K562 (cell line): Measurements from ENCODE around the gene ERF. TPM values are rescaled to one million over a fixed set of nuclear protein-coding genes. Genes with fewer than 3 reads are reported as not detected.
A peak's percentile ranks its signal among the peaks of the same experiment; 100 is the strongest.

ENCODE experiments used
- CHD4 ChIP-seq: fragments of 200-600 bp; sonication (generic); IDR thresholded peaks from 3 replicates; pipeline ENCODE4 v1.6.1; 2012; ENCODE audit warnings: low read depth, mild to moderate bottlenecking, mixed read lengths, low read length, inconsistent platforms; ENCODE audit not compliant: insufficient read depth, insufficient replicate concordance, poor library complexity, severe bottlenecking
- E2F1 ChIP-seq: sonication (generic); formaldehyde crosslinking; IDR thresholded peaks from 2 replicates; pipeline ENCODE4 v1.8.1; 2023; ENCODE audit warnings: mild to moderate bottlenecking, missing genetic modification reagents, moderate library complexity
- FOXJ2 ChIP-seq: fragments of 200-800 bp; sonication (Bioruptor generic); IDR thresholded peaks from 2 replicates; pipeline ENCODE4 v1.6.1; 2016; ENCODE audit warnings: missing genetic modification characterization, missing compliant biosample characterization
- FOXK2 ChIP-seq, 2 experiments: fragments of 450-650 bp; IDR thresholded peaks in 1 of 2; conservative IDR thresholded peaks in 1 of 2; 2 replicates each; pipeline ENCODE4 v1.6.1; 2016; ENCODE audit warnings: low read depth in 2 of 2, mild to moderate bottlenecking in 1 of 2
- GABPB1 ChIP-seq: sonication (generic); formaldehyde crosslinking; IDR thresholded peaks from 2 replicates; pipeline ENCODE4 v1.8.0; 2022; ENCODE audit warnings: mild to moderate bottlenecking, missing genetic modification reagents
- GATAD2B ChIP-seq: fragments of 450-650 bp; IDR thresholded peaks from 2 replicates; pipeline ENCODE4 v1.6.1; 2017; ENCODE audit warnings: mild to moderate bottlenecking, borderline replicate concordance
- REST ChIP-seq, 2 experiments: fragments of 450-650 bp; formaldehyde crosslinking in 1 of 2; IDR thresholded peaks; 2 replicates each; pipeline versions ENCODE4 v1.4.0 to v1.6.1; 2014 to 2020; ENCODE audit warnings: mild to moderate bottlenecking in 2 of 2, borderline replicate concordance in 1 of 2, low read depth in 1 of 2
- SIN3B ChIP-seq: fragments of 450-650 bp; IDR thresholded peaks from 2 replicates; pipeline ENCODE4 v1.6.1; 2017; ENCODE audit warnings: low read depth, mild to moderate bottlenecking, moderate library complexity
- WHSC1 ChIP-seq: IDR thresholded peaks from one replicate; pipeline ENCODE4 v1.6.1; 2012; ENCODE audit warnings: low read length, control low read depth, inconsistent platforms
- ZBTB12 ChIP-seq: fragments of 250-450 bp; sonication (Bioruptor Pico); IDR thresholded peaks from 2 replicates; pipeline ENCODE4 v1.4.0; 2020
- ZBTB17 ChIP-seq: fragments of 450-650 bp; formaldehyde crosslinking; IDR thresholded peaks from 2 replicates; pipeline ENCODE4 v1.4.0; 2020; ENCODE audit warnings: mild to moderate bottlenecking
- ZFP36 ChIP-seq: fragments of 150-350 bp; IDR thresholded peaks from 2 replicates; pipeline ENCODE4 v1.6.1; 2018; ENCODE audit warnings: low read length, low read depth; ENCODE audit not compliant: partially characterized antibody
- ZNF165 ChIP-seq: fragments of 250-450 bp; sonication (Bioruptor Pico); IDR thresholded peaks from 2 replicates; pipeline ENCODE4 v1.4.0; 2020; ENCODE audit warnings: borderline replicate concordance
- ZNF76 ChIP-seq: fragments of 250-450 bp; sonication (Bioruptor Pico); IDR thresholded peaks from 2 replicates; pipeline ENCODE4 v1.4.0; 2020; ENCODE audit warnings: mild to moderate bottlenecking, moderate library complexity, borderline replicate concordance
- polyA plus RNA-seq, 8 experiments: library from polyadenylated mRNA; depleted of rRNA in 4 of 8; stranded (reverse) in 5 of 8; unstranded in 3 of 8; fragments of >200 nt; fragmentation: Nextera tagmentation in 2 of 8; fragmentation: Illumina TruSeq in 1 of 8; extraction: Ambion mirVana in 2 of 8; extraction: Trizol in 1 of 8; gene quantifications; 2 replicates each; pipeline versions ENCODE4 v1.2.1 to v1.2.3, GENCODE V29; 2011 to 2014; ENCODE audit warnings: inconsistent platforms in 1 of 8, missing spikeins in 1 of 8
- total RNA-seq, 7 experiments: library from RNA; depleted of rRNA in 6 of 7; stranded (reverse); fragments of >200 nt in 6 of 7; fragmentation: Illumina TruSeq in 2 of 7; extraction: Trizol in 2 of 7; gene quantifications; 2 replicates each; pipeline versions ENCODE4 v1.2.1 to v1.2.3, GENCODE V29; 2011 to 2021; ENCODE audit warnings: low replicate concordance in 1 of 7

The ERF gene
- total and polyA plus RNA-seq, 9 of the 15 experiments (the other 6 are each of a cell fraction or from before 2014, with no cell fraction given): 0.03 to 75.4 (median 27.0) TPM

- TF ChIP-seq E2F1 (CRISPR knock-in tag) (peak; percentile 88), ZNF76 (CRISPR knock-in tag) (peak; percentile 42; the same call in 1 of the 2 replicates), SIN3B (no peak), ZBTB12 (CRISPR knock-in tag) (no peak), FOXK2 (conservative IDR thresholded peaks at IDR 0.05 in 1 of 2, IDR thresholded peaks at IDR 0.05 in 1 of 2; ENCODE audit: low read depth in 2 of 2) (peak; percentile 96 to 98), REST (IDR thresholded peaks at IDR 0.05; ENCODE audit: borderline replicate concordance) (peak; percentile 38; the same call in 1 of the 2 replicates), REST (CRISPR knock-in tag; IDR thresholded peaks at IDR 0.05; ENCODE audit: low read depth) (peak; percentile 79), ZFP36 (no peak), ZBTB17 (CRISPR knock-in tag) (peak; percentile 72), CHD4 (no peak), GABPB1 (CRISPR knock-in tag) (no peak), GATAD2B (no peak), ZNF165 (no peak), WHSC1 (no peak), FOXJ2 (tag) (peak; percentile 94)
Measured at GRCh38 chr19:42268142-42268703, 13.3 kb upstream of the ERF start (continued).
